A549 (cell line): ENCODE data around the gene HAUS3.

Experiments
- CHD2 ChIP-seq: fragments of 150-350 bp; IDR thresholded peaks from 2 replicates; pipeline ENCODE4 v1.6.1; 2014; ENCODE audit warnings: low read length; ENCODE audit not compliant: partially characterized antibody
- ELK1 ChIP-seq: fragments of 150-350 bp; IDR thresholded peaks from 2 replicates; pipeline ENCODE4 v1.6.1; 2014; ENCODE audit warnings: low read depth, mild to moderate bottlenecking, low read length
- MAFK ChIP-seq: fragments of 450-650 bp; IDR thresholded peaks from 2 replicates; pipeline ENCODE4 v1.6.1; 2014; ENCODE audit not compliant: partially characterized antibody
- POLR2A ChIP-seq: IDR thresholded peaks from 2 replicates; pipeline ENCODE4 v1.6.1; 2012; ENCODE audit warnings: mild to moderate bottlenecking, low read length
- RCOR1 ChIP-seq: fragments of 150-350 bp; IDR thresholded peaks from 2 replicates; pipeline ENCODE4 v1.6.1; 2014; ENCODE audit warnings: antibody characterized with exemption, low read length, low read depth
- SREBF2 ChIP-seq: fragments of 450-650 bp; IDR thresholded peaks from 2 replicates; pipeline ENCODE4 v1.6.1; 2014; ENCODE audit warnings: mild to moderate bottlenecking, moderate library complexity
- TF ChIP-seq, protein P1 (sequence below): fragments of >200 bp; sonication (Bioruptor Twin); formaldehyde crosslinking; IDR thresholded peaks from 3 replicates; pipeline ENCODE4 v1.5.1; 2016

GRCh38 chr4:2219233-2219760 lies 22.6 kb downstream of the HAUS3 start:
- TF ChIP-seq POLR2A (no peak), CHD2 (no peak), RCOR1 (no peak), ELK1 (no peak), SREBF2 (no peak), MAFK (no peak)
- TF ChIP-seq, protein P1, sequence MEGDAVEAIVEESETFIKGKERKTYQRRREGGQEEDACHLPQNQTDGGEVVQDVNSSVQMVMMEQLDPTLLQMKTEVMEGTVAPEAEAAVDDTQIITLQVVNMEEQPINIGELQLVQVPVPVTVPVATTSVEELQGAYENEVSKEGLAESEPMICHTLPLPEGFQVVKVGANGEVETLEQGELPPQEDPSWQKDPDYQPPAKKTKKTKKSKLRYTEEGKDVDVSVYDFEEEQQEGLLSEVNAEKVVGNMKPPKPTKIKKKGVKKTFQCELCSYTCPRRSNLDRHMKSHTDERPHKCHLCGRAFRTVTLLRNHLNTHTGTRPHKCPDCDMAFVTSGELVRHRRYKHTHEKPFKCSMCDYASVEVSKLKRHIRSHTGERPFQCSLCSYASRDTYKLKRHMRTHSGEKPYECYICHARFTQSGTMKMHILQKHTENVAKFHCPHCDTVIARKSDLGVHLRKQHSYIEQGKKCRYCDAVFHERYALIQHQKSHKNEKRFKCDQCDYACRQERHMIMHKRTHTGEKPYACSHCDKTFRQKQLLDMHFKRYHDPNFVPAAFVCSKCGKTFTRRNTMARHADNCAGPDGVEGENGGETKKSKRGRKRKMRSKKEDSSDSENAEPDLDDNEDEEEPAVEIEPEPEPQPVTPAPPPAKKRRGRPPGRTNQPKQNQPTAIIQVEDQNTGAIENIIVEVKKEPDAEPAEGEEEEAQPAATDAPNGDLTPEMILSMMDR = no peak
